Vagina (tissue), 2 donors: ENCODE data around the gene TLE4. TPM values are rescaled to one million over a fixed set of nuclear protein-coding genes. Genes with fewer than 3 reads are reported as not detected.

Experiments
- DNase-seq, 2 donors: peaks; one replicate each; pipeline ENCODE4 v3.0.0-alpha.2; 2017; ENCODE audit errors: extremely low spot score in 2 of 2
- H3K27ac ChIP-seq: fragments of 200-600 bp; sonication (generic); one replicate; pipeline ENCODE4 v1.5.1; 2019
- H3K27me3 ChIP-seq: fragments of 200-600 bp; sonication (generic); one replicate; pipeline ENCODE4 v1.5.1; 2019
- H3K36me3 ChIP-seq, 2 donors: fragments of 200-600 bp; sonication (generic); one replicate each; pipeline ENCODE4 v1.5.1; 2017 to 2019
- H3K4me1 ChIP-seq: fragments of 200-600 bp; sonication (generic); one replicate; pipeline ENCODE4 v1.5.1; 2019
- H3K4me3 ChIP-seq, 2 donors: fragments of 200-600 bp; sonication (generic); 1 replicate in 1 of 2; 2 replicates in 1 of 2; pipeline ENCODE4 v1.5.1; 2016 to 2019
- H3K9me3 ChIP-seq: fragments of 200-600 bp; sonication (generic); one replicate; pipeline ENCODE4 v1.5.1; 2019
- POLR2A ChIP-seq, 2 donors: fragments of 450-650 bp; IDR thresholded peaks; one replicate each; pipeline ENCODE4 v1.6.1; 2017; ENCODE audit warnings: antibody characterized with exemption in 2 of 2, mild to moderate bottlenecking in 2 of 2, moderate library complexity in 2 of 2
- POLR2AphosphoS5 ChIP-seq, 2 donors: sonication (generic); formaldehyde crosslinking; IDR thresholded peaks; one replicate each; pipeline ENCODE4 v1.9.0; 2017; ENCODE audit warnings: antibody characterized with exemption in 2 of 2, mild to moderate bottlenecking in 2 of 2, low read depth in 1 of 2; ENCODE audit not compliant: insufficient read depth in 1 of 2
- intact Hi-C: fragments of 100-400 bp; cut with DNase I; formaldehyde crosslinking; loops from one replicate; pipeline ENCODE4 v1.15.1; 2023
- total RNA-seq: library from RNA; depleted of rRNA; stranded (reverse); fragments of >200 nt; gene quantifications from one replicate; pipeline ENCODE4 v1.2.3, GENCODE V29; 2016
- TF ChIP-seq, protein P1 (sequence below), 3 experiments: fragments of 450-650 bp in 2 of 3; fragments of 200-600 bp in 1 of 3; sonication (generic) in 1 of 3; IDR thresholded peaks; one replicate each; pipeline ENCODE4 v1.5.1; 2017 to 2019; ENCODE audit warnings: antibody characterized with exemption in 3 of 3, mild to moderate bottlenecking in 2 of 3, moderate library complexity in 2 of 3

TLE4 gene
- total RNA-seq, 1 donor from 2014 or later = 49.8 TPM

DNA sequence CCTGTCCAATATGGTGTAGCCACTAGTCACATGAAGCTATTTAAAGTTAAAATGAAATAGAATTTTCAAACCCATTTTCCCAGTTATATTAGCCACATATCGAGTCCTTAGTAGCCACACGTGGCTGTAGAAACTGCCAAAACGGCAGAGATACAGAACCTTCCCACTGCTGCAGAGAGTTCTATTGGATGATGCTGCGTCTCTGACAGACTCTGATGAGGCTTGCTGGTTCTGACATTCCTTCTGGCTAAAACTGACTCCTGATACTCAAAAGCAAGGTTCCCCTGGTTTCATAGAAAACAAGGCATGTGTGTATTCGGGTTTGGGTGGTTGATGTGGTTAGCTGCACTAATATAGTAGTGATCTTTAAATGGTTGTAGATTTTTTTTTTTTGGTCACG lies 91.5 kb downstream of the TLE4 start:
- H3K27ac ChIP-seq = no peak overlapping the region
- no peak overlapping the region for H3K4me3 ChIP-seq
- intact Hi-C loops = no loop called here
- no peaks in the 10 kb centered on the region for H3K9me3 ChIP-seq
- no peaks in the 10 kb centered on the region for H3K27me3 ChIP-seq
- no peak for DNase-seq
- TF ChIP-seq, protein P1, sequence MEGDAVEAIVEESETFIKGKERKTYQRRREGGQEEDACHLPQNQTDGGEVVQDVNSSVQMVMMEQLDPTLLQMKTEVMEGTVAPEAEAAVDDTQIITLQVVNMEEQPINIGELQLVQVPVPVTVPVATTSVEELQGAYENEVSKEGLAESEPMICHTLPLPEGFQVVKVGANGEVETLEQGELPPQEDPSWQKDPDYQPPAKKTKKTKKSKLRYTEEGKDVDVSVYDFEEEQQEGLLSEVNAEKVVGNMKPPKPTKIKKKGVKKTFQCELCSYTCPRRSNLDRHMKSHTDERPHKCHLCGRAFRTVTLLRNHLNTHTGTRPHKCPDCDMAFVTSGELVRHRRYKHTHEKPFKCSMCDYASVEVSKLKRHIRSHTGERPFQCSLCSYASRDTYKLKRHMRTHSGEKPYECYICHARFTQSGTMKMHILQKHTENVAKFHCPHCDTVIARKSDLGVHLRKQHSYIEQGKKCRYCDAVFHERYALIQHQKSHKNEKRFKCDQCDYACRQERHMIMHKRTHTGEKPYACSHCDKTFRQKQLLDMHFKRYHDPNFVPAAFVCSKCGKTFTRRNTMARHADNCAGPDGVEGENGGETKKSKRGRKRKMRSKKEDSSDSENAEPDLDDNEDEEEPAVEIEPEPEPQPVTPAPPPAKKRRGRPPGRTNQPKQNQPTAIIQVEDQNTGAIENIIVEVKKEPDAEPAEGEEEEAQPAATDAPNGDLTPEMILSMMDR (IDR thresholded peaks at IDR 0.05) = no peak
- TF ChIP-seq POLR2A (IDR thresholded peaks at IDR 0.05) = no peak
- no peak for TF ChIP-seq POLR2AphosphoS5 (IDR thresholded peaks at IDR 0.05; ENCODE audit: insufficient read depth in 1 of 2, low read depth in 1 of 2)
- peaks cover 27% of the 10 kb centered on the region for H3K4me1 ChIP-seq
- H3K36me3 ChIP-seq = no peaks in the 10 kb centered on the region

DNA sequence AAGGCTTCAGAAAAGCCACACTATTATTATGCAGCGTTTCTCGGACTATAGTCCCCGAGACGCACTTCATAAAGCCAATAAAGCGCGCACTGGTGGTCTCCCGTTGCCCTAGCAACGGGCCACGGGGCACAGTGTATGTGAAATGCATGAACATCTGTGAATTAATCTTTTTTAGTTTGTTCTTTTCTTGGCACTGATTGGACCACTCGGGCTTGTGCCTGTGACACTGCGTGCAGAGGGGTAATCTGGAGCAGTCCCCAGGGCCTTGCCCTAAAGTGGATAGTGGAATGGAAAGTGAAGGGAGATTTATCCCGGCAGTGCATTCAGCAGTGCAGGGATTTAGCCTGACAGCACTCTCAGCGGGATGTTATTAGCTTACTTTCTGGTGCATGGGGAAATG lies 92.1 kb downstream of the TLE4 start:
- Histone ChIP-seq H3K27ac (no peak overlapping the region), H3K4me1 (peaks cover 27% of the 10 kb centered on the region)
- TF ChIP-seq POLR2AphosphoS5 (IDR thresholded peaks at IDR 0.05; ENCODE audit: insufficient read depth in 1 of 2, low read depth in 1 of 2) = no peak
- TF ChIP-seq POLR2A (IDR thresholded peaks at IDR 0.05) = no peak
- TF ChIP-seq, protein P1 (IDR thresholded peaks at IDR 0.05) = no peak

DNA sequence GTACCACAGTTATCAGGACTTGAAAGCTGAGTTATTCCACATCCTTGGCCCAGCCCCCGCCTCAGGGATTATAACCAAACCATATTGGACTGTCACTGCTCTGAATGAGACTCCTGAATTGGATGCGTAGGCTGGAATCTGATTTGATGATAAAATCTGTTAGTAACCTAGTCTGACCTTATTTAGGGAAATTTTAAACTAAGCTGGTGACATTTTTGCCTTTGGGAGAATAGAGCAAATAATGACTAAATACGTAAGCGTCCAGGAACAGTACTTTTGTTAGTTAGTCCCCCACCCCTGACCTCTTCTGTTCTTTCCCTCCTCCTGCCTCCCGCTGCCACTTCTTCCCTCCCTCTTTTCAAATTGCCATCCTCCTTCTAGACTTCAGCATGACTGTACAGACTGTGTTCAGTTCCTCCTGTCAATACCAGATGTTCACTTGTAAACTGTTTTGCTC lies 92.6 kb downstream of the TLE4 start:
- TF ChIP-seq, protein P1 (IDR thresholded peaks at IDR 0.05) = no peak
- no peak for TF ChIP-seq POLR2A (IDR thresholded peaks at IDR 0.05)
- TF ChIP-seq POLR2AphosphoS5 (IDR thresholded peaks at IDR 0.05; ENCODE audit: insufficient read depth in 1 of 2, low read depth in 1 of 2) = no peak
- Histone ChIP-seq H3K9me3 (no peaks in the 10 kb centered on the region), H3K4me3 (no peak overlapping the region), H3K27me3 (no peaks in the 10 kb centered on the region), H3K4me1 (peaks cover 27% of the 10 kb centered on the region), H3K36me3 (no peaks in the 10 kb centered on the region), H3K27ac (no peak overlapping the region)
- DNase-seq = no peak
- intact Hi-C loops = no loop called here

More for the DNA sequence above, 92.1 kb downstream of the TLE4 start:
- intact Hi-C loops = no loop called here
- no peak for DNase-seq
- Histone ChIP-seq H3K27me3 (no peaks in the 10 kb centered on the region), H3K9me3 (no peaks in the 10 kb centered on the region), H3K36me3 (no peaks in the 10 kb centered on the region), H3K4me3 (no peak overlapping the region)

DNA sequence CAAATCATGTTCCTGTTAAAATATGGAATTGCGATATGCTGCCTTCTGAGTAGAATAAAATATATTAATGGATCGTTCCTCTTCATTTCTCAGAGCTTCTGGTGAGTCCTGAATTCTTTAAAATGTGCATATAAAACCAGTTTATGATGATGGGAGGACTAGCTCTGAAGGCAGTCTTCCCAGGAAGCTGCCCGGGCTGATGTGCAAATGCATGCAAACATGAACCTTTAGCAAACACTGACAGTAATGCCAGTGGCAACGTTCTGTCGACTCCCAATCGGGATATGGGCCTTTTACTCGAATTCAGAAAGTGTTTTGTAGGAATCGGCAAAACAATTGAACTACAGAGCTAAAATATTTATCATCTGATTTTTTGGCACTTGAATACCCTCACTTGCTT lies 93.6 kb downstream of the TLE4 start:
- TF ChIP-seq POLR2A (IDR thresholded peaks at IDR 0.05) = no peak
- TF ChIP-seq, protein P1 (IDR thresholded peaks at IDR 0.05) = no peak
- Histone ChIP-seq H3K36me3 (no peaks in the 10 kb centered on the region), H3K27ac (no peak overlapping the region), H3K4me3 (no peak overlapping the region), H3K27me3 (no peaks in the 10 kb centered on the region), H3K9me3 (no peaks in the 10 kb centered on the region), H3K4me1 (peaks cover 27% of the 10 kb centered on the region)
- DNase-seq = no peak
- intact Hi-C loops = no loop called here

DNA sequence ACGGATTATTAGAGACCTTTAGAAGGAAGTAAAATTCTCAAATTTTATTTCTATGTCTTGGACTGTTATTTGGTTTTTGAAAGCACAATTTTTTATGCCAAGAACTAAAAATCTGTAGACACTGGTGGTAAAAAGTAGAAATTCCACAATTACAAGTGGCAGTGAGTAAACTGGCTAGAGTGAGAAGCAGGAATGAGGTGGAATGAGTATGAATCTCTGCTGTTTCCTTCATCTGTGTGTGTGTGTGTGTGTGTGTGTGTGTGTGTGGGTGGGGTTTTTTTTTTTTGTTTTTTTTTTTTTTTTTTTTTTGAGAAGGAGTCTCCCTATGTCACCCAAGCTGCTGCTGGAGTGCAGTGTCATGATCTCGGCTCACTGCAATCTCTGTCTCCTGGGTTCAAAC lies 94.2 kb downstream of the TLE4 start:
- intact Hi-C loops = no loop called here
- DNase-seq = no peak
- H3K4me3 ChIP-seq = no peak overlapping the region
- no peaks in the 10 kb centered on the region for H3K27me3 ChIP-seq
- no peak overlapping the region for H3K27ac ChIP-seq
- TF ChIP-seq POLR2AphosphoS5 (IDR thresholded peaks at IDR 0.05; ENCODE audit: insufficient read depth in 1 of 2, low read depth in 1 of 2) = no peak
- TF ChIP-seq, protein P1 (IDR thresholded peaks at IDR 0.05) = no peak
- no peak for TF ChIP-seq POLR2A (IDR thresholded peaks at IDR 0.05)
- H3K9me3 ChIP-seq = no peaks in the 10 kb centered on the region
- no peaks in the 10 kb centered on the region for H3K36me3 ChIP-seq
- H3K4me1 ChIP-seq = peaks cover 27% of the 10 kb centered on the region
